ENCODE data around the gene HTR1A.

GRCh38 chr5:63931836-63932235, 30.4 kb downstream of the HTR1A start:
- TF ChIP-seq POLR2A (IDR thresholded peaks at IDR 0.05; ENCODE audit: low read depth, low read length): no peak
- TF ChIP-seq POLR2AphosphoS5 (IDR thresholded peaks at IDR 0.05; ENCODE audit: low read depth, low read length): no peak
- TF ChIP-seq TAF1 (IDR thresholded peaks at IDR 0.05; ENCODE audit: low read depth, low read length): no peak

Measured in GM12891 (cell line).